HG02759 (cell line): ENCODE results near the gene MTO1.
A peak's percentile ranks its signal among the peaks of the same experiment; 100 is the strongest.
"Not testable (repeated sequence)": the region's sequence is repeated elsewhere in the genome, so short reads cannot be mapped to it uniquely, and the experiment has no call there.

Experiments used
- ATAC-seq: cut with Tn5 transposase; IDR thresholded peaks from one replicate; pipeline ENCODE4 v1.9.1; 2021; ENCODE audit warnings: mild to moderate bottlenecking, moderate library complexity; ENCODE audit not compliant: unreplicated experiment

The MTO1 gene

GRCh38 chr6:73461537-73462350, at the start of gene MTO1:
MTO1 (plus strand) TSS chr6:73461737; CDS start chr6:73461855, 118 bp downstream.
- ATAC-seq = peak; percentile 95

GRCh38 chr6:73413102-73413501, 48.4 kb upstream of the MTO1 start:
- no peak for ATAC-seq

GRCh38 chr6:73418081-73418741, 43.3 kb upstream of the MTO1 start:
- no peak for ATAC-seq

- no peak for ATAC-seq
Measured at GRCh38 chr6:73421534-73421933, 40.0 kb upstream of the MTO1 start.

GRCh38 chr6:73435236-73435635, 26.3 kb upstream of the MTO1 start:
- no peak for ATAC-seq

GRCh38 chr6:73443555-73443954, 18.0 kb upstream of the MTO1 start:
- ATAC-seq = no peak

GRCh38 chr6:73451223-73452106, 10.1 kb upstream of the MTO1 start:
- ATAC-seq = peak; percentile 62

- ATAC-seq = peak; percentile 79
Measured at GRCh38 chr6:73452107-73452461, 9.5 kb upstream of the MTO1 start, which contains the start of gene CGAS. CGAS (minus strand) TSS chr6:73452297; CDS start chr6:73452181, 116 bp downstream.

- ATAC-seq = no peak
Measured at GRCh38 chr6:73455865-73456629, 5.5 kb upstream of the MTO1 start.

- ATAC-seq = not testable (repeated sequence)
Measured at GRCh38 chr6:73459474-73459873, 2.1 kb upstream of the MTO1 start.

- ATAC-seq = no peak
Measured at GRCh38 chr6:73460056-73460455, 1.5 kb upstream of the MTO1 start.

- peak; percentile 95 for ATAC-seq
Measured at GRCh38 chr6:73471686-73472290, 10.3 kb downstream of the MTO1 start.

- no peak for ATAC-seq
Measured at GRCh38 chr6:73476723-73477122, 15.2 kb downstream of the MTO1 start.

- ATAC-seq = no peak
Measured at GRCh38 chr6:73477407-73477806, 15.9 kb downstream of the MTO1 start.

- ATAC-seq = no peak
Measured at GRCh38 chr6:73481969-73482368, 20.4 kb downstream of the MTO1 start.

GRCh38 chr6:73484438-73484837, 22.9 kb downstream of the MTO1 start:
- no peak for ATAC-seq

- ATAC-seq = no peak
Measured at GRCh38 chr6:73487473-73487872, 25.9 kb downstream of the MTO1 start.

GRCh38 chr6:73491377-73491776, 29.8 kb downstream of the MTO1 start:
- ATAC-seq = no peak

GRCh38 chr6:73497915-73498314, 36.4 kb downstream of the MTO1 start:
- no peak for ATAC-seq
